ENCODE measurements around the gene DZANK1.
"Not testable (repeated sequence)": the region's sequence is repeated elsewhere in the genome, so short reads cannot be mapped to it uniquely, and the experiment has no call there.

The DZANK1 gene

DNA sequence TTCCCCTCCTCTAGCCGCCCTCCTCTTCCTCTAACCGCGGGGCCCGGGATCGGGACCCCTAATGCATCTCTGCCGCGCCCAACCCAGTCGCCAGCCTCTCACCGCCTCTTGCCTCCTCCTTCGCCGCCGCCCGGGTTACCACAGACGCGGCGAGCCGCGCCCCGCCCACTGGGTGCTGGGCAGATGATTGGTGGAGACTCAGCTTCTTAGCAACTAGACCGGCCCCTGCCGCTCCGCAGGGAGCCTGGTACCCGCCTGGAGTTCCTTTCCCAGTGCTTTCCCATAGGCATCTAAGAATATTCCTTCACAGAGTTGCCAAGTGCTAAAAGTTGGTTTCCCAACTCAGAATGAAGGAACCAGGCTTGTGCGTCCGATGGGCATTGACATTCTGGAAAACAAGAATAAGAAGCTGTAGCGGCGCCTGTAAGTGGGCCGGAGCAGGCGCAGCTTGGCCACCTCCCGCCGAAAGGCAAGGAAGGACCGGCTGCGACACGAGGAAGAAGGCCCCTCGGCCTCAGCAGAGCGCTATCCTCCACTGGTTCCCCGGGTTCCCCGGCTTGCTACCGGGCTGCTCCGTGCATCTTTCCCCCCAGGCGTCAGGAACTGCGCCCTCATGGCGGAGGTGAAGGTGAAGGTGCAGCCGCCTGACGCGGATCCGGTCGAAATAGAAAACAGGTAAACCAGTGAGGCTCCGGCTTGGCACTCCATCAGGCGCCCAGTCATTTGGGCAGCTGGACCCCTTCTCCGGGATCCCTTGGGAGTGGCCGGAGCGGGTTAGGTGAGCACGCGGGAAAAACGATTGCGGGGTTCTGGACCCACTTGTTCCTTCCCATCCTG lies at the start of gene DZANK1, which contains the start of gene POLR3F:
Gene DZANK1 (minus strand): TSS at position 137 of the 837 bp plus-strand sequence. CDS start 1,672 bp downstream, outside the sequence.
Gene POLR3F (plus strand): TSS at position 497 of the 837 bp plus-strand sequence. CDS start 117 bp downstream, at position 614.
- Mint-ChIP-seq H3K27me3 (ENCODE audit: low read depth) (no peaks in the 10 kb centered on the region), H3K4me3 (peak within 1 kb of the TSS; percentile 99), H3K36me3 (ENCODE audit: low read depth) (peaks cover 5% of the 10 kb centered on the region), H3K4me1 (ENCODE audit: low read depth) (peaks cover 13% of the 10 kb centered on the region), H3K27ac (peak within 1 kb of the TSS; percentile 93), H3K9me3 (no peaks in the 10 kb centered on the region)

DNA sequence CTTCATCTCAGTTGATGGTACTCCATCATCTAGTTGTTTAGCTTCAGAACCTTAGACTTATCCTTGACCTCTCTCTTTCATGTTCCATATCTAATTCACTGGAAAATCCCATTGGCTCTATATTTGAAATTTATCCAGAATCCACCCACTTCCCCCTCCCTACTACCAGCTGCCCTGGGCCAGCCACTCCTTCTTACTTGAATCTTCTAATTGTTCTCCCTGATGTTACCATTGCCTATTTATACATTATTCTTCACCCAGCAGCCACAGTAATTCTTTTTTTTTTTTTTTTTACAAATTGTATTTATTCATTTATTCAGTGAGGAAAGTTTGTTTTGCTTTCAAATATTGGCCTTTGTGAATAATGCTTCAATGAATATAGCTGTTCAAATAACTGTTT lies 49.1 kb upstream of the DZANK1 start:
- H3K4me1 Mint-ChIP-seq (ENCODE audit: low read depth) = peaks cover 26% of the 10 kb centered on the region
- no peak overlapping the region for H3K27ac Mint-ChIP-seq
- H3K27me3 Mint-ChIP-seq (ENCODE audit: low read depth) = no peaks in the 10 kb centered on the region
- peaks cover 26% of the 10 kb centered on the region for H3K36me3 Mint-ChIP-seq (ENCODE audit: low read depth)
- H3K9me3 Mint-ChIP-seq = no peaks in the 10 kb centered on the region
- no peak overlapping the region for H3K4me3 Mint-ChIP-seq

DNA sequence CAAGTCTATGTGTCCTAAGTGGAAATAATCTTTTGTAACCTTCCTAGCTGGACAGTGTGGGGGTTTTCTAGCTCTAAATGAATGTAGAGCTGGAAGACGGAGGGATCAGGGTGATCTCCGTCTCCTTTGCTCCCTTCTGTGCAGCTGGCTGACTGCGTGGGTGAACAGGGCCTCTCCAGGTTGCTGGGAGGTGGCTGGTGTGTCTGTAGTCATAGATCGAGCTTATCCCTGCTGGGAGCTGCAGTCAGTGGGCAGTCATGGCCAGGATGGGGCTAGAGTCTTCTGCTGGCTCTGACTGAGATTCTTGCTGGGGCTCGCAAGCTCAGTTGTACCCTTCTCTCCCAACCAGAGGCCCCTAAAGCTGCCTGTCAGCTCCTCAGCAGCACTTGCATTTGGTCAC lies 47.3 kb upstream of the DZANK1 start:
- no peak overlapping the region for H3K27ac Mint-ChIP-seq
- no peaks in the 10 kb centered on the region for H3K27me3 Mint-ChIP-seq (ENCODE audit: low read depth)
- H3K9me3 Mint-ChIP-seq = no peaks in the 10 kb centered on the region
- H3K4me3 Mint-ChIP-seq = no peak overlapping the region
- H3K4me1 Mint-ChIP-seq (ENCODE audit: low read depth) = peaks cover 39% of the 10 kb centered on the region
- H3K36me3 Mint-ChIP-seq (ENCODE audit: low read depth) = peaks cover 35% of the 10 kb centered on the region

DNA sequence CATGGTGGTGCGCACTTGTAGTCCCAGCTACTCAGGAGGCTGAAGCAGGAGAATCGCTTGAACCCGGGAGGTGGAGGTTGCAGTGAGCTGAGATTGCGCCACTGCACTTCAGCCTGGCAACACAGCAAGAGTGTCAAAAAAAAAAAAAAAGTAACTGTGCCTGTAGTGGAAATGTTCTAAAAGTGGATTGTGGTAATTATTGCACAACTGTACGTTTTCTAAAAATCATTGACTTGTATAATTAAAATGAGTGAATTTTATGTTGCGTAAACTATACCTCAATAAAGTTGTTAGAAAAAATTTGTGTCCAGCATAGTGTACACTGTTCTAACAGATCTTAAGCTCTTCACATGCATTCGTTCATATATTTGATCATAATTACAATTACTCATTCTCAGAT lies 46.4 kb upstream of the DZANK1 start:
- Mint-ChIP-seq H3K27me3 (ENCODE audit: low read depth) (no peaks in the 10 kb centered on the region), H3K27ac (no peak overlapping the region), H3K9me3 (no peaks in the 10 kb centered on the region), H3K36me3 (ENCODE audit: low read depth) (peaks cover 36% of the 10 kb centered on the region), H3K4me1 (ENCODE audit: low read depth) (peaks cover 43% of the 10 kb centered on the region), H3K4me3 (no peak overlapping the region)

DNA sequence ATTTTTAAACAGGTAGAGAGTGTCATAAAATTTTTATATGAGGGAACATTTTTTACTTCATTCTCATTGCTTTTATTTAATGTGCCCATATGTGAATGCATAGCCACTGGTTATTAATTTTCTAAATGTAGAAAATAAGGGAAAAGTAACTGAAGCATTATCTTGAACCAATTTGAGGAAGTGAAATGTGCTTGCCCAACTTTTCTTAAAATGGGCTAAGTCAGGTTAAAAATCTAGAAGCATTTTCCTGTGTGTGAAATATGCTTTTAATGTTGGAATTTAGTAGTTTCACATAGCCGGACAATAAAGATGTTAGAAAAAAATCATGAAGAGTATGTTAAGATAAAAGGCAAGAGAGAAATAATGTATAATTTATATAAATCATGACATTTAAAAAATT lies 44.7 kb upstream of the DZANK1 start:
- H3K27ac Mint-ChIP-seq = no peak overlapping the region

DNA sequence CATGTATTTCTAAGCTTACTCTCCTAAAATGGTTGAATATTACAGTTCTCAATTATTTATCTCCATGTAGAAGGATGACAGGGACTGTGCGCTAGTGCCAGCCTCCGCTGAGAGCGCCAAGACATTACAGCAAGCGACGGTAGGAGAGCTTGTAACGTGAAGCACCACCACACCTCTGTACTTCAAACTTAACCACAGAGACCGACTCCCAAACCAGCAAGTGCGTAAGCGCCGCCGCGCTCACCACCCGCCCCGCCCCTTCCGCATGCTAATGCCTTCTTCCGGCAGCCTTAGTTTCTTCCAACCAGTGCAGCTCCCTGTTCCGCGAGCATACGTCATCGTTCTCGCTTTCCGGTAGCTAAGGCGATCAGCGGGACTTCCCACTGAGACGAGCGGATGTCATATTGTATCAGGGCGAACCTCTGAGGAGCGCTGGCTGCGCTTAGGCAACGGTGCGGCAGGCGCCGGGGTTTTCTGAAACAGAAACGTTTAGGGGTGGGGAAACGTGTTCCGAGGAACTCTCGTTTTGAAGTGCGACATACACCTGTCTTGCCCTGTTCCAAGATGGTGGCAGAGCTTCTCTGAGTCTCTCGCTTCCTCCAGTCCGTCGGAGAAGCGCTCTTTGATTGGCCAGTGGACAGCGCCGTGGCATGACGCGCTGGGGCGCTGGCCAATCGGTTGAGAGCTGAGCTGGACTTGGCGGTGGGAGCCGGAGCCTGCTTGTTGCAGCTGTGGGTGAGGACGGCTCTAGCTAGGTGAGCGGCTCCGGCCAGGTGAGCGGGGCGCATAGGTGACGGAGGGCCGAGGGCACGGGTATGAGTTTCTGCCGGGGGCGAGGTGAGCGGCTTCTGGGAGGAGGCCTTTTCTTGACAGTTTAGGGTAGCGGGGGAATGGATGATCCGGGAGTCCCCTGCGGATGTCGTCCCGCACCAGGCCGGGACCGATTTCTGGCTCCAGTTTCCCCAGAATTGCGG lies 40.7 kb upstream of the DZANK1 start, which contains the start of gene SEC23B:
Gene SEC23B (plus strand): TSS at position 723 of the 974 bp plus-strand sequence. CDS start 2,896 bp downstream, outside the sequence.
- Mint-ChIP-seq H3K27ac (peak within 1 kb of the TSS; percentile 100), H3K4me3 (peak within 1 kb of the TSS; percentile 99), H3K4me1 (ENCODE audit: low read depth) (peaks cover 36% of the 10 kb centered on the region)

More for the DNA sequence above, 44.7 kb upstream of the DZANK1 start:
- peaks cover 41% of the 10 kb centered on the region for H3K36me3 Mint-ChIP-seq (ENCODE audit: low read depth)
- H3K4me3 Mint-ChIP-seq = no peak overlapping the region
- no peaks in the 10 kb centered on the region for H3K27me3 Mint-ChIP-seq (ENCODE audit: low read depth)
- H3K4me1 Mint-ChIP-seq (ENCODE audit: low read depth) = peaks cover 51% of the 10 kb centered on the region
- H3K9me3 Mint-ChIP-seq = no peaks in the 10 kb centered on the region

DNA sequence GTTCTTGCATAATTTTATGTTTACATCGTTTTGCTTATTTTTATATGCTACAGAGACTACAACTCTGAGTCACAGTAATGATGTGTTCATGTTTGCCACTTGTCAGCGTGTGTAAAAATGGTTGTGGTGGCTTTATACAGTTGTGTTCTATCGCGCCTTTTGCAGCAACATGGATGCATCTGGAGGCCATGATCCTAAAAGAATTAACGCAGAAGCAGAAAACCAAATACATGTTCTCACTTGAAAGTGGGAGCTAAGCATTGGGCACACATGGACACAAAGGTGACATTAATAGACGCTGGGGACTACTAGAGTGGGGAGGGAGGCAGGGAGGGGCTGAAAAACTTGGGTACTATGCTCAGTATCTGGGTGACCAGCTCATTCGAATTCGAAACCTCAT lies 39.9 kb upstream of the DZANK1 start:
- Mint-ChIP-seq H3K9me3 (no peaks in the 10 kb centered on the region), H3K27ac (peak overlapping the region; percentile 100), H3K4me1 (ENCODE audit: low read depth) (peaks cover 39% of the 10 kb centered on the region), H3K4me3 (peak overlapping the region; percentile 99), H3K27me3 (ENCODE audit: low read depth) (no peaks in the 10 kb centered on the region), H3K36me3 (ENCODE audit: low read depth) (peaks cover 23% of the 10 kb centered on the region)

More for the DNA sequence above, 40.7 kb upstream of the DZANK1 start, which contains the start of gene SEC23B:
- Mint-ChIP-seq H3K9me3 (no peaks in the 10 kb centered on the region), H3K27me3 (ENCODE audit: low read depth) (no peaks in the 10 kb centered on the region), H3K36me3 (ENCODE audit: low read depth) (peaks cover 26% of the 10 kb centered on the region)

DNA sequence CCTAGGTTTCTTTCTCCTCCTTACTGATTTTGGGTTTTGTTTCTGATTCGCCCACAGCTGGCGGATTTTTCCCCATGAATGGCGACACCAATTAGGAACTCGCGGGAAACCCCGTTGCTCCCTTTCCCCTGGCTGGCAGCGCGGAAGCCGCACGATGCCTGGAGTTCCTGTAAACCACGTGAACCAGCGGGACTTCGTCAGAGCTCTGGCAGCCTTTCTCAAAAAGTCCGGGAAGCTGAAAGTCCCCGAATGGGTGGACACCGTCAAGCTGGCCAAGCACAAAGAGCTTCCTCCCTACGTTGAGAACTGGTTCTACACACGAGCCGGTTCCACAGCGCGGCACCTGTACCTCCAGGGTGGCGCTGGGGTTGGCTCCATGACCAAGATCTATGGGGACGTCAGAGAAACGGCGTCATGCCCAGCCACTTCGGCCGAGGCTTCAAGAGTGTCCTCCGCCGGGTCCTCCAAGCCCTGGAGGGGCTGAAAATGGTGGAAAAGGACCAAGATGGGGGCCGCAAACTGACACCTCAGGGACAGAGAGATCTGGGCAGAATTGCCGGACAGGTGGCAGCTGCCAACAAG lies 37.7 kb upstream of the DZANK1 start:
- H3K27ac Mint-ChIP-seq = no peak overlapping the region
- no peaks in the 10 kb centered on the region for H3K9me3 Mint-ChIP-seq
- H3K27me3 Mint-ChIP-seq (ENCODE audit: low read depth) = no peaks in the 10 kb centered on the region
- peaks cover 6% of the 10 kb centered on the region for H3K36me3 Mint-ChIP-seq (ENCODE audit: low read depth)
- no peak overlapping the region for H3K4me3 Mint-ChIP-seq
- peaks cover 27% of the 10 kb centered on the region for H3K4me1 Mint-ChIP-seq (ENCODE audit: low read depth)

DNA sequence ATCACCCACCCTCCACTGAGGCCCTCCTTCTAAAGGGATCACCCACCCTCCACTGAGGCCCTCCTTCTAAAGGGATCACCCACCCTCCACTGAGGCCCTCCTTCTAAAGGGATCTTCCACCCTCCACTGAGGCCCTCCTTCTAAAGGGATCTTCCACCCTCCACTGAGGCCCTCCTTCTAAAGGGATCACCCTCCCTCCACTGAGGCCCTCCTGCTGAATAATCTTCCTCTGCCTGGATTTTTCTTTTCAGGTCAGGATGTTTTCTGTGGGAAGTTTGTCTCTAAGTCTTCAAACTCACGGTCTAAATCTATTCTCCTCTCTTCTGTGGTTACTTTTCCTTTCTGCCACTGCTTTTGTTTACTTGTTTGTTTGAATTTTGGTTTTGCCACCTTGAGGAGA lies 34.8 kb upstream of the DZANK1 start:
- H3K9me3 Mint-ChIP-seq, H3K4me3 Mint-ChIP-seq: not testable (repeated sequence)
- peaks cover 16% of the 10 kb centered on the region for H3K4me1 Mint-ChIP-seq (ENCODE audit: low read depth)

DNA sequence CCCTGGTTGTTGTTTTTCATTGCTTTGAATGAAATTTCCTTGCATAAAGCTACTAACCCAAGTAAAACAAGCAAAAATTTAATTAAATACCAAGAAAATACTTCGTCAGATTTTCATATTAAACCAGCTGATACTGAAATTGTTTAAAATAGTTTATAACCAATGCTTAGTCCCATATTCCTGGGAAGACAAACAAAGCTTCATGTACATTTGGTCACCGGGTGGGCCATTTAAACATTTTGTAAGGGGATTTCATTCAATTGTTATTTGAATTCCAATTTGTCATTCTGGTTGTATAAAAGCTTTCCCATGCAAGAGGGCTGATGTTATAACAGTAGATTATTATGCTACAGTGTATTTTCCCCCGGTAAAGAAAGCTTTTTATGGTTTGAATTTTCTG lies 30.8 kb upstream of the DZANK1 start:
- Mint-ChIP-seq H3K9me3 (no peaks in the 10 kb centered on the region), H3K27me3 (ENCODE audit: low read depth) (no peaks in the 10 kb centered on the region), H3K4me1 (ENCODE audit: low read depth) (peaks cover 19% of the 10 kb centered on the region), H3K4me3 (peak overlapping the region; percentile 97), H3K36me3 (ENCODE audit: low read depth) (peaks cover 4% of the 10 kb centered on the region), H3K27ac (no peak overlapping the region)

More for the DNA sequence above, 34.8 kb upstream of the DZANK1 start:
- H3K36me3 Mint-ChIP-seq (ENCODE audit: low read depth); H3K27me3 Mint-ChIP-seq (ENCODE audit: low read depth); H3K27ac Mint-ChIP-seq: not testable (repeated sequence)

DNA sequence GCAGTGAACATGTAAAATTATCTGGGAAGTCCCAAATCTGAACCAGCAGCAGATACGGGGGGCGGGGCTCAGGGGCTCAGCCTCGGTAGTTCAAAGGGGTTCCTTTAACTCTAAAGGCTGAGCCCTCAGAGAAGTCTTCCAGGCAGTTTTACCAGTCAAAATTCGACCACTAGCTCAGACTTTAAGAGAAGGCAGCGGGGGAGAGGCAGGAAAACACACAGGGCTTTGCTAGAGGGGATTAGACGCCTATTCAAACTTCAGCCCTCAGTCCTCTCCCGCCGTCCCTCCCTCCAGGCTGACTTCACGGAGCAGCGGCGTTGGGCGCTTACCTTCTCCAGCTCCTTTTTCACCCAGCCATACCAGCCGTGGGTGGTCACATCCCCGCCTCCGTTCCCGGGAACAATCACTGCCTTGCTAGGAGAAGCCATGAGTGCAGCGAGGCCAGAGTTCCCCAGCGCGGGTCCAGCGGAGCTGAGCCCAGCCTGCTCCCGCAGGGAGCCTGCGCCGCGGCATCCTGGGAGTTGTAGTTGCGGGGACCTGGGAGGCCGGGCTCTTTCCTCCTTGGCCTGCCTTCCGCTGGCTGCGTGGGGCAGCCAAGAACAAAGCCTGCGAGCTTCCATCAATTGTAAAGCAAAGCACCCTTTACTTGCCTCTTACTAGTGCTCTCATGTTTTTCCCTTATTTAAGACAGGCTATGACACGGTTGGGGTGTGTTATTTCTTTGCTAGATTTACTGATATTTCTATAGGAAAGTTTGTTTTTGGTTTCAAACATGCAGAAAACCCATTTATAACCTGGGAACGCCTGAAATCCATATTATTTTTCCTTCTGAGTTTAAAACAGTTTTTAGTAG lies 30.1 kb upstream of the DZANK1 start, which contains the start of gene RBBP9:
Gene RBBP9 (minus strand): TSS at position 486 of the 853 bp plus-strand sequence. CDS start 58 bp downstream, at position 428.
- Mint-ChIP-seq H3K4me1 (ENCODE audit: low read depth) (peaks cover 19% of the 10 kb centered on the region), H3K27me3 (ENCODE audit: low read depth) (no peaks in the 10 kb centered on the region), H3K36me3 (ENCODE audit: low read depth) (peaks cover 4% of the 10 kb centered on the region), H3K27ac (peak within 1 kb of the TSS; percentile 83), H3K9me3 (no peaks in the 10 kb centered on the region), H3K4me3 (peak within 1 kb of the TSS; percentile 97)

DNA sequence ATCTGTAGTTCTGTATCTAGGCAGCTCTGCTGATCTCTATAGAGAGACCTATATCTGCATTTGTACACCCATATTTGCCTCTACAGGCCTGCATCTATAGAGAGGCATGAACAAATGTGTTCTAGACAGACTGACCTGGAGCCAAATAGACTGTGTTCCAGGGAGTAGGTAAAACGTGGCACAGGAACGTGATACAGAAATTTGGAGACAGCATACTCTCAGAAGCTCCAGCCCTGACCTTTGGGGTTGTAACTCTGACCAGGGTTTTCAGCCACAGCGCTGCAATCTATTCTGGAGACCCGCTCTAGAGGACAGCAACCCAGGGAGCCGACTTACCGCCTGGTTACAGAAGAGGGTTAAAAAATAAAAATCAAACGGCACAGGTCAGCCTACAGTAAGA lies 29.2 kb upstream of the DZANK1 start:
- H3K27me3 Mint-ChIP-seq (ENCODE audit: low read depth) = no peaks in the 10 kb centered on the region
- peak overlapping the region; percentile 41 for H3K27ac Mint-ChIP-seq
- peaks cover 16% of the 10 kb centered on the region for H3K4me1 Mint-ChIP-seq (ENCODE audit: low read depth)
- peaks cover 8% of the 10 kb centered on the region for H3K36me3 Mint-ChIP-seq (ENCODE audit: low read depth)
- no peaks in the 10 kb centered on the region for H3K9me3 Mint-ChIP-seq
- peak overlapping the region; percentile 97 for H3K4me3 Mint-ChIP-seq

DNA sequence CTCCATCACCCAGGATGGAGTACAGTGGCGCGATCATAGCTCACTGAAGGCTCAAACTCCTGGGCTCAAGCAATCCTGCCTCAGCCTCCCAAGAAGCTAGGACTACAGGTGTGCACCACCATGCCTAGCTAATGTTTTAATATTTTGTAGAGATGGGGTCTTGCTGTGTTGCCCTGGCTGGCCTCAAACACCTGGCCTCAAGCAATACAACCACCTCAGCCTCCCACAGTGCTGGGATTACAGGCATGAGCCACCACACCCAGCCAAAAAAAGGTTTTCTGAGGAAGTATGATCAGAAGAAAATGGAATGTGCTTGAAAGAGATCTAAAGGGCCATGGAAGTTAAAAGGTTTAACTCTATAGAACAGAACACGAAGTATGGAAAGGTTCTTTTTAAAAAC lies 21.5 kb upstream of the DZANK1 start:
- H3K4me3 Mint-ChIP-seq = no peak overlapping the region
- peaks cover 23% of the 10 kb centered on the region for H3K36me3 Mint-ChIP-seq (ENCODE audit: low read depth)

More for the DNA sequence above, 21.5 kb upstream of the DZANK1 start:
- Mint-ChIP-seq H3K9me3 (no peaks in the 10 kb centered on the region), H3K27ac (no peak overlapping the region), H3K27me3 (ENCODE audit: low read depth) (no peaks in the 10 kb centered on the region), H3K4me1 (ENCODE audit: low read depth) (peaks cover under 1% of the 10 kb centered on the region)

All from T-helper 1 cell treated with Interleukin-12 subunit alpha and Interleukin-12 subunit beta and Interleukin-4 antibody, amounts not matched to agents 30 μg/mL and 1 μg/mL, for 36 hours (primary cell).